Thyroid gland (tissue), 4 donors: ENCODE measurements around the gene B4GALT5.
"Not testable (repeated sequence)": the region's sequence is repeated elsewhere in the genome, so short reads cannot be mapped to it uniquely, and the experiment has no call there.

Experiments
- POLR2A ChIP-seq, 2 donors: fragments of 450-650 bp; IDR thresholded peaks; one replicate each; pipeline ENCODE4 v1.6.1; 2017; ENCODE audit warnings: antibody characterized with exemption in 2 of 2, mild to moderate bottlenecking in 2 of 2, moderate library complexity in 1 of 2
- TF ChIP-seq, protein P1 (sequence below), 6 experiments: fragments of 200-600 bp in 3 of 6; fragments of 450-650 bp in 3 of 6; sonication (generic) in 3 of 6; IDR thresholded peaks; one replicate each; pipeline ENCODE4 v1.5.1; 2016 to 2019; ENCODE audit warnings: antibody characterized with exemption in 6 of 6, mild to moderate bottlenecking in 2 of 6, inconsistent platforms in 1 of 6, moderate library complexity in 1 of 6

- TF ChIP-seq POLR2A (IDR thresholded peaks at IDR 0.05) = not testable (repeated sequence)
- TF ChIP-seq, protein P1, sequence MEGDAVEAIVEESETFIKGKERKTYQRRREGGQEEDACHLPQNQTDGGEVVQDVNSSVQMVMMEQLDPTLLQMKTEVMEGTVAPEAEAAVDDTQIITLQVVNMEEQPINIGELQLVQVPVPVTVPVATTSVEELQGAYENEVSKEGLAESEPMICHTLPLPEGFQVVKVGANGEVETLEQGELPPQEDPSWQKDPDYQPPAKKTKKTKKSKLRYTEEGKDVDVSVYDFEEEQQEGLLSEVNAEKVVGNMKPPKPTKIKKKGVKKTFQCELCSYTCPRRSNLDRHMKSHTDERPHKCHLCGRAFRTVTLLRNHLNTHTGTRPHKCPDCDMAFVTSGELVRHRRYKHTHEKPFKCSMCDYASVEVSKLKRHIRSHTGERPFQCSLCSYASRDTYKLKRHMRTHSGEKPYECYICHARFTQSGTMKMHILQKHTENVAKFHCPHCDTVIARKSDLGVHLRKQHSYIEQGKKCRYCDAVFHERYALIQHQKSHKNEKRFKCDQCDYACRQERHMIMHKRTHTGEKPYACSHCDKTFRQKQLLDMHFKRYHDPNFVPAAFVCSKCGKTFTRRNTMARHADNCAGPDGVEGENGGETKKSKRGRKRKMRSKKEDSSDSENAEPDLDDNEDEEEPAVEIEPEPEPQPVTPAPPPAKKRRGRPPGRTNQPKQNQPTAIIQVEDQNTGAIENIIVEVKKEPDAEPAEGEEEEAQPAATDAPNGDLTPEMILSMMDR (IDR thresholded peaks at IDR 0.05) = not testable (repeated sequence)
Observed at GRCh38 chr20:49761888-49762287, 48.2 kb upstream of the B4GALT5 start.
